ENCODE data around the gene RAB36.

GRCh38 chr22:23105304-23105703, 40.0 kb upstream of the RAB36 start:
- TF ChIP-seq, protein P1, sequence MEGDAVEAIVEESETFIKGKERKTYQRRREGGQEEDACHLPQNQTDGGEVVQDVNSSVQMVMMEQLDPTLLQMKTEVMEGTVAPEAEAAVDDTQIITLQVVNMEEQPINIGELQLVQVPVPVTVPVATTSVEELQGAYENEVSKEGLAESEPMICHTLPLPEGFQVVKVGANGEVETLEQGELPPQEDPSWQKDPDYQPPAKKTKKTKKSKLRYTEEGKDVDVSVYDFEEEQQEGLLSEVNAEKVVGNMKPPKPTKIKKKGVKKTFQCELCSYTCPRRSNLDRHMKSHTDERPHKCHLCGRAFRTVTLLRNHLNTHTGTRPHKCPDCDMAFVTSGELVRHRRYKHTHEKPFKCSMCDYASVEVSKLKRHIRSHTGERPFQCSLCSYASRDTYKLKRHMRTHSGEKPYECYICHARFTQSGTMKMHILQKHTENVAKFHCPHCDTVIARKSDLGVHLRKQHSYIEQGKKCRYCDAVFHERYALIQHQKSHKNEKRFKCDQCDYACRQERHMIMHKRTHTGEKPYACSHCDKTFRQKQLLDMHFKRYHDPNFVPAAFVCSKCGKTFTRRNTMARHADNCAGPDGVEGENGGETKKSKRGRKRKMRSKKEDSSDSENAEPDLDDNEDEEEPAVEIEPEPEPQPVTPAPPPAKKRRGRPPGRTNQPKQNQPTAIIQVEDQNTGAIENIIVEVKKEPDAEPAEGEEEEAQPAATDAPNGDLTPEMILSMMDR (IDR thresholded peaks at IDR 0.05 in 8 of 11, conservative IDR thresholded peaks at IDR 0.05 in 3 of 11): no peak
- no peak for TF ChIP-seq POLR2A (IDR thresholded peaks at IDR 0.05)
- TF ChIP-seq POLR2AphosphoS5 (IDR thresholded peaks at IDR 0.05): no peak

All from spleen (tissue), 7 donors.